ENCODE results near the gene SPESP1.

- TF ChIP-seq USF2 (IDR thresholded peaks at IDR 0.05; ENCODE audit: borderline replicate concordance, low read depth, low read length) (no peak), TAF1 (IDR thresholded peaks at IDR 0.05; ENCODE audit: borderline replicate concordance, low read depth, low read length) (no peak), CHD2 (IDR thresholded peaks at IDR 0.05; ENCODE audit: low read length, partially characterized antibody) (no peak), CTCF (IDR thresholded peaks at IDR 0.05) (no peak), EP300 (IDR thresholded peaks at IDR 0.05; ENCODE audit: borderline replicate concordance in 1 of 2, low read depth in 1 of 2, low read length in 1 of 2) (no peak), ZBTB33 (IDR thresholded peaks at IDR 0.05; ENCODE audit: borderline replicate concordance, low read depth) (no peak), GATA2 (CRISPR knock-in tag; IDR thresholded peaks at IDR 0.05) (no peak)
Observed at GRCh38 chr15:68990992-68991500, 60.7 kb downstream of the SPESP1 start.
